ENCODE data around the gene ABCC10.
"Not testable (repeated sequence)": the region's sequence is repeated elsewhere in the genome, so short reads cannot be mapped to it uniquely, and the experiment has no call there.

ABCC10 gene

DNA sequence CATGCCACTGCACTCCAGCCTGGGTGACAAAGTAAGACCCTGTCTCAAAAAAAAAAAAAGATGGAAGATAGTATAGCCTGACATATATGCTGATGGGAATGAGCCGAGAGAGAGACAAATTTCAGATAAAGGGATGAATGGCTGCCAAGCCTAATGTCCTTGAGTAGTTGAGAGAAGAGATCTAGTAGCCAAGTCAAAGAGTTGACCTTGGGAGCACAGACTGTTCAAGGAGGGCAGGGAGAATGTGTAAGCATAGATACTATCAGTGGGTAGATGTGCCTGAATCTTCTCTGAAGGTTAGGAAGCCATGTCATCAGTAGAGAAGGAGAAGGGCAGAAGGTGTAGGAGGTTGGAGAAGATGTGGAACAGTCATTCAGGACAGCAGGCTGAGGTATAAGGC lies 20.0 kb upstream of the ABCC10 start:
- DNase-seq (ENCODE audit: low read depth in 3 of 3): no peak

DNA sequence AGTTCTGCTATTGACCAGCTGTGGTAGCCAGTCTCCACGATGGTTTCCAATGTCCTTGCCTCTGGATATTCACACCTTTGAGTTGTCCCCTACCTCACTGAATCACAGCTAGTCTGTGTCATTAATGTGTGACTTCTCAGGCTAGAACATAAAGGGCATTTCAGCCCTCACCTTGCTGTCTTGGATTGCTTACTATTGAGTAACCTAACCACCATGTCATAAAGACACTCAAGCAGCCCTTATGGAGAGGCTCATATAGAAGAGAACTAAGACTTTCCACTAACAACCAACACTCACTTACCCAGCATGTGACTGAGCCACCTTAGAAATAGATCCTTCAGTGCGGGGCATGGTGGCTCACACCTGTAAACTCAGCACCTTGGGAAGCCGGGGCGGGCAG lies 19.1 kb upstream of the ABCC10 start:
- no peak for DNase-seq (ENCODE audit: low read depth in 3 of 3)

DNA sequence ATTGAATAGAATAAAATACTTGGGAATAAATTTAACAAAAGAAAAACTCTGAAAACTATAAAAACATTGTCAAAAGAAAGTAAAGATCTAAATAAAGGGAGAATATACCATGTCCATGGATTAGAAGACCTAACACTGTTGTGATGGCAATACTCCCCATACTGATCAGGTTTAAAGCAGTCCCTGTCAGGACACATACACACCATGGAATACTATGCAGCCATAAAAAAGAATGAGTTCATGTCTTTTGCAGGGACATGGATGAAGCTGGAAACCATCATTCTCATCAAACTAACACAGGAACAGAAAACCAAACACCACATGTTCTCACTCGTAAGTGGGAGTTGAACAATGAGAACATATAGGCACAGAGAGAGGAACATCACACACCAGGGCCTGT lies 16.6 kb upstream of the ABCC10 start:
- not testable (repeated sequence) for DNase-seq (ENCODE audit: low read depth in 3 of 3)

DNA sequence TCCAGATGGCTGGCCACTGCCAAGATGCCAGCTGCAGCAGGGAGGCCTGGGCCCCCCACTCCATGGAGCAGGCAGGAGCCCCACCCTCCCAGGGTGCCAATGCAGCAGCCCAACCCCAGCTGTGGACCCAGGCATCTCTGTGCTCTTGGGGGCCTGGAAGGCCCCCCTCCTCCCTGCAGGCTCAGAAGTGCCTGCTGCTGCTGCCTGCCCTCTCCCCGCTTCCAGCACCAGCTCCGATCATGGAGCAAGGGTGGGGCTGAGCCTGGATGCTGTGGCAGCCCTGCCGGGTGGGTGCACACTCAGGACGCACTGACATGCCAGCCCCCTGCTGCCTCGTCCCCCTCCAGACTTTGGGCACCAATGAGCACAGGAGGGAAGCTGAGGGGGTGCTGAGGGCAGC lies 14.8 kb upstream of the ABCC10 start:
- no peak for DNase-seq (ENCODE audit: low read depth in 3 of 3)

DNA sequence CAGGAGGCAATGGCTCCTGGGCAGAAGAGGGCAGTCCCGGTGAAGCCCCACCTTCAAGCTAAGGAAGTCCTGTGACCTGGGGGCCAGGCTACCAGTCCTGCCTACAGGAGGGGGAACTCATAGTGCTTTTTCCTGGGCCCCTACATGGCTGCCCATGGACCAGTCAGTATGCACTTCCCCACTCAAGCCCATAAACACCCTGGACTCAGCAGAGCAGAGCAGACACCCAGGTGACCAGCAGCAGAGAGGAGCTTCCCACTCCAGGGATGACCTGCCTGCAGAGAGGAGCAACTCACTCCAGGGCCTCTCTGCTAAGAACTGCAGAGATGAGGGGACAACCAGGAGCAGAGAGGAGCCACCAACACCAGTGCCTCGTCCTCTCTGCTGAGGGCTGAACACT lies 14.3 kb upstream of the ABCC10 start:
- DNase-seq (ENCODE audit: low read depth in 3 of 3): no peak

DNA sequence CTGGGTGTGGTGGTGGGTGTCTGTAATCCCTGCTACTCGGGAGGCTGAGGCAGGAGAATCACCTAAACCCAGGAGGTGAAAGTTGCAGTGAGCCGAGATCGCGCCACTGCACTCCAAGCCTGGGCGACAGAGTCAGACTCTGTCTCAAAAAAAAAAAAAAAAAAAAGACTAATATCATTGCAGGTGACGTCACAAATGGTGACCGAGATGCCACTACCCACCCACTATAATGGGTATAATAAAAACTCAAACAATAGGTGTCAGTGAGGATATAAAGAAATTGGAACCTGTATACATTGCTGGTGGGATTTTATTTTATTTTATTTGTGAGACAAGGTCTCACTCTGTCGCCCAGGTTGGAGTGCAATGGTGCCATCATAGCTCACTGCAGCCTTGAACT lies 12.1 kb upstream of the ABCC10 start:
- DNase-seq (ENCODE audit: low read depth in 3 of 3): not testable (repeated sequence)

DNA sequence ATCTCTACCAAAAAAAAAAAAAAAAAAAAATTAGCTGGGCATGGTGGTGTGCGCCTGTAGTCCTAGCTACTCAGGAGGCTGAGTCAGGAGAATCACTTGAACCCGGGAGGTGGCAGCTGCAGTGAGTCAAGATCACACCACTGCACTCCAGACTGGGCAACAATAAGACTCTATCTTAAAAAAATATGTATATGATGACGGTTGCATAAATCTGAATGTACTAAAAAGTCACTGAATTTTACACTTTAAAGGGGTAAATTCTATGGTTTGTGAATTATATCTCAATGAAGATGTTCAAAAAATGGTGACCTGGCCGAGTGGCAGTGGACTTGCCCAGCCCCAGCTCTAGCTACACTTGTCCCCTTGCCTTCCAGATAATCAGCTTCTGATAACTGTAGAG lies 10.4 kb upstream of the ABCC10 start:
- DNase-seq (ENCODE audit: low read depth in 3 of 3): no peak

DNA sequence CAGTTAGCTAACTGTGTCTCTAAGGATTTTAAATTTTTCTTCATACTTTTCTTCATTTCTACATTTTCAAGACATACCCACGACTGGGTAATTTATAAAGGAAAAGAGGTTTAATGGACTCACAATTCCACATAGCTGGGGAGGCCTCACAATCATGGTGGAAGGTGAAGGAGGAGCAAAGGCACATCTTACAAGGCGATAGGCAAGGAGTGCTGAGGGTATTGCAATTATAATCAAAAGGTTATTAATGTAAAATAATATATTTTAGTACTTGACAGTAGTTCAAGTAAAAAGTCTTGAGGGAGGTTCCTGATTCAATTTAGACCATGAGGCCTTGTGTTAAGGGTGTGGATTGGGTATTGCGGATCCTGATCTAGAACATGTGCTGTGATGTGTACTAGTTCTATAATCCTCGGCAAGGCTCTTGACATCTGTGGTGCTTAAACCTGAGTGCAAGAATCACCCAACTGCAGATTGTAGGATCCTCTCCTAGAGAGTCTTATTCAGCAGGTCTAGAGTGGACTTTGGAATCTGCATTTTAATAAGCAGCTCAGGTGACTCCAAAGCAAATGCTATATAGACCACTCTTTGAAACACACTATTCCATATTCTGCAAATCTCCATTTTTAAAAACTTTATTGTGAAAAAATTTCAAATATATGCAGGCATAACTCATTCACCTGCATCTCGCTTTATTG lies 7.2 kb upstream of the ABCC10 start:
- DNase-seq (ENCODE audit: low read depth in 3 of 3): no peak

DNA sequence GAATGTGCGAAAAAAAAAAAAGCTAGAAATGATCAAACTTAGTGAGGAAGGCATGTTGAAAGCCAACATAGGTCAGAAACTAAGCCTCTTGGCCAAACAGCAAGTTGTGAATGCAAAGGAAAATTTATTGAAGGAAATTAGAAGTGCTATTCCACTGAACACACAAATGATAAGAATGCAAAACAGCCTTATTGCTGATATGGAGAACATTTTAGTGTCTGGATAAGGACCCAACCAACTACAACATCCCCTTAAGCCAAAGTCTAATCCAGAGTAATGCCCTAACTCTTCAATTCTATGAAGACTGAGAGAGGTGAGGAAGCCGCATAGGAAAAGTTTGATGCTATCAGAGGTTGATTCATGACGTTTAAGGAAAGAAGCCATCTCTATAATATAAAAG lies 5.5 kb upstream of the ABCC10 start:
- DNase-seq (ENCODE audit: low read depth in 3 of 3): no peak

DNA sequence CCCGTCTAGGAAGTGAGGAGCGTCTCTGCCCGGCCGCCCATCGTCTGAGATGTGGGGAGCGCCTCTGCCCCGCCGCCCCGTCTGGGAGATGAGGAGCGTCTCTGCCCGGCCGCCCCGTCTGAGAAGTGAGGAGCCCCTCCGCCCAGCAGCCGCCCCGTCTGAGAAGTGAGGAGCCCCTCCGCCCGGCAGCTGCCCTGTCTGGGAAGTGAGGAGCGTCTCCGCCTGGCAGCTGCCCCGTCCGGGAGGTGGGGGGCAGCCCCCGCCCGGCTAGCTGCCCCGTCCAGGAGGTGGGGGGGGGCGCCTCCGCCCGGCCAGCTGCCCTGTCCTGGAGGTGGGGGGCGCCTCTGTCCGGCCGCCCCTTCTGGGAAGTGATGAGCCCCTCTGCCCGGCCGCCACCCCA lies 2.3 kb upstream of the ABCC10 start:
- not testable (repeated sequence) for DNase-seq (ENCODE audit: low read depth in 3 of 3)

DNA sequence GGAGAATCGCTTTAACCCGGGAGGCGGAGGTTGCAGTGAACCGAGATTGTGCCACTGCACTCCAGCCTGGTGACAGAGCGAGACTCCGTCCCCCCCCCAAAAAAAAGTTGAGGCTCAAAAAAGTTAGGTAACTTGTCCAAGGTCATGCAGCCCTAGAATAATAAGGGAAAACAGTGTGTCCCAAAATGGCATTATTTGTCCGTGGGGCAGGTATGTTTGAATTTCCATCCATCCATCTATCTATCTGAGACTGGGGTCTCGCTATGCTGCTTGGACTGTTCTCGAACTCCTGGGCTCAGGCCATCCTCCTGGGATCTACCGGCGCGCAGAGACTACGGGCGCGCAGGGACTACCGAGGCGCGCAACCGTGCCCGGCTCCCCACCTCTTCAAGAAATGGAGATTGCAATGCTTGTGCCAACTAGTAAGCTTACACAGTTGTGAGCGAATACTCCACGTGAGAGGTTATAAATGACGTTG lies 374 bp upstream of the ABCC10 start:
- DNase-seq (ENCODE audit: low read depth in 3 of 3): no peak

DNA sequence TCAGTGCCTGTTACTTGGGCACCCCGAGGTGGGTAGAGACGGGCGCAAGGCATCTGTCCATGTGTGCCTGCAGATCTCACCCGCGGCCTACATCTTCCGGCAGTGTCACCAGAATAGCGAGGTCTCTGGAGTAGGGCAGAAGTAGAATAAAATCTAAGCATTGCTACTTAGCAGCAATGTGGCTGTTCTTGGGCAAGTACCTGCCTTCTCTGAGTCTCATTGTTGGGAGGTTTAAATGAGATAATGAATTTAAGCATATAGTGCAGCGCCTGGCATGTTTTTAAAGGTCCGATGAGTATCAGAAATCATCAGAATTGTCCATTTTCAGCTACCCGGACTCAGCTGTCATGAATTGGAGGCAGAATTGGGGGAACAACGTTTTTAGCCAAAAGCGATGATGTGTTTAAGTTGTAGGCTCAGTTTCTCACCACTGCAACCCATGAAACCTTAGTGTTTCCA lies 800 bp downstream of the ABCC10 start:
- DNase-seq (ENCODE audit: low read depth in 3 of 3): no peak

DNA sequence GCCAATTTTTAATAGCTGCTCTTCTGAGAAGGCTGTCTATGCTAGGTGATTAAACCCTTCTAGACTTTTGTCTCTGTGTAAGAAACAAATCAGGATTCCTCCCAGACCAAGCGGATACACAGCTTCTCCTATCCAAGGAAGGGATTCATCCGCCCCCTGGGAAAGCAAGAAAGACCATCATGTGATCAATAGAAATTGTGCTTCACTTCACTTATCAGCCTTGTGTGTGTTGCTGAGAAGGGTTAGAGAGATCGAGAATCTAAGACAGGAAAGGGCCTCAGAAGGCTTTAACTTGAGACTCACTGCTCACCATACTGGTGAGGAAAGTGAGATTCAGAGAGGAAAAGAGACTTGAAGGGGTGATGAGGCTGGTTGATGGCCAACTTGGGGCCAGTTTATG lies 1.5 kb downstream of the ABCC10 start:
- no peak for DNase-seq (ENCODE audit: low read depth in 3 of 3)

DNA sequence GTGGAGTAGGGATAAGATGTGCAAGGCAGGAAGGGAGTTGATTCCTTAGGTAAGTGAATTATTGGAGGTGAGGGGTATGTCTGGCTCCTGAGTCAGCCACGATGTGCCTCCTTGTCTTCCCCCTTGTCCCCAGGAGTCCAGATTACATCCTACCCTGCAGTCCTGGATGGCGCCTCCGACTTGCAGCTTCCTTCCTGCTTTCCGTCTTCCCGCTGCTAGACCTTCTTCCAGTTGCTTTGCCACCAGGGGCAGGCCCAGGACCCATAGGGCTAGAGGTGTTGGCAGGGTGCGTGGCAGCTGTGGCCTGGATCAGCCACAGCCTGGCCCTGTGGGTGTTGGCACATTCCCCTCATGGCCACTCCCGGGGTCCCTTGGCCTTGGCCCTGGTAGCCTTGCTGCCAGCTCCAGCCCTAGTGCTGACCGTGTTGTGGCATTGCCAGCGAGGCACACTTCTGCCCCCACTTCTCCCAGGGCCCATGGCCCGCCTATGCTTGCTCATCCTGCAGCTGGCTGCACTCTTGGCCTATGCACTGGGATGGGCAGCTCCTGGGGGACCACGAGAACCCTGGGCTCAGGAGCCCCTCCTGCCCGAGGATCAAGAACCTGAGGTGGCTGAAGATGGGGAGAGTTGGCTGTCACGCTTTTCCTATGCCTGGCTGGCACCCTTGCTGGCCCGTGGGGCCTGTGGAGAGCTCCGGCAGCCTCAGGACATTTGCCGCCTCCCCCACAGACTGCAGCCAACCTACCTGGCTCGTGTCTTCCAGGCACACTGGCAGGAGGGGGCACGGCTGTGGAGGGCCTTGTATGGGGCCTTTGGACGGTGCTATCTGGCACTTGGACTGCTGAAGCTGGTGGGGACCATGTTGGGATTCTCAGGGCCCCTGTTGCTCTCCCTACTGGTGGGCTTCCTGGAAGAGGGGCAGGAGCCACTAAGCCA lies 4.9 kb downstream of the ABCC10 start:
- no peak for DNase-seq (ENCODE audit: low read depth in 3 of 3)

DNA sequence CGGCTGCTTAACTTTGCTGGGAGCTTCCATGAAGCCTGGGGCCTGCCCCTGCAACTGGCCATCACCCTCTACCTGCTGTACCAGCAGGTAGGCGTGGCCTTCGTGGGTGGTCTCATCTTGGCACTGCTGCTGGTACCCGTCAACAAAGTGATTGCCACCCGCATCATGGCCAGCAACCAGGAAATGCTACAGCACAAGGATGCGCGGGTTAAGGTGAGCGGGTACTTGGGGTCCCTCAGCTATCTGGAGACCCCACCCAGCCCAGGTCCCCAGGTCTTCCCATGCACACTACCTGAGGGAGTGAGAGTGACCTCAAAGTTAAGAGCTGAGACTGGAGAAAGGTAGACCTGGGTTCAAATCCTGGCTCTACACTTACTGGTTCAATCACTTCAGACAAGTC lies 5.8 kb downstream of the ABCC10 start:
- no peak for DNase-seq (ENCODE audit: low read depth in 3 of 3)

DNA sequence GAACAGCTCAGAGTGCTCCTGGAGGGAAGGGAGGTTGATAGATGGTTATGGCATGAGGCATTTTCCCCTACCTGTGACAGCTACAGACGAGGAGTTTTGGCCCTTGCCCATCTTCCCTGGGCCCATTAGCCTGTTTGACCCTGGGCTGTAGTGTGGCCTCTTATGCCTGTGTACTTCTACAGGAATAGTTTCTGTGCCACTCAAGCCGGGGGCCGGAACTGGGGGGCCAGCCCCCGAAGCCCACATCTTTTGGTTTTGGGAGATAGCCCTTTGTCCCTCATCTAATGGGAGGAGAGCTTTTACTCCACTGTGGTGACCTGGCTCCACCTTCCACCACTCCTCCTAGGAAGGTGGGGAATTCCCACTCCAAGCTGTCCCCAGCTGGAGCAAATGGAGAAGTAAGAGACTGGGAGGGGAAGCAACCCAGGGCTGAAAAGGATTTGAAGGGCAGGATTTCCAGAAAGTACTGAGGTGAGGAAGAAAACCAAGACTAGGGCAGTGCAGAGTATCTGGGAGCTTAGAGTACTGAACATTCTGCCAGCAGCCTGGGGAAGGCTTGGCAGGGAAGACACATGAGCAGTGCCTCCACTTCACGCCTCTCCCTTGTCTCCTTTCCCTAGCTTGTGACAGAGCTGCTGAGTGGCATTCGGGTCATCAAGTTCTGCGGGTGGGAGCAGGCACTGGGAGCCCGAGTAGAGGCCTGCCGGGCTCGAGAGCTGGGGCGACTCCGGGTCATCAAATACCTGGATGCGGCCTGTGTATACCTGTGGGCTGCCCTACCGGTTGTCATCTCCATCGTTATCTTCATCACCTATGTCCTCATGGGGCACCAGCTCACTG lies 6.9 kb downstream of the ABCC10 start:
- DNase-seq (ENCODE audit: low read depth in 3 of 3): no peak

DNA sequence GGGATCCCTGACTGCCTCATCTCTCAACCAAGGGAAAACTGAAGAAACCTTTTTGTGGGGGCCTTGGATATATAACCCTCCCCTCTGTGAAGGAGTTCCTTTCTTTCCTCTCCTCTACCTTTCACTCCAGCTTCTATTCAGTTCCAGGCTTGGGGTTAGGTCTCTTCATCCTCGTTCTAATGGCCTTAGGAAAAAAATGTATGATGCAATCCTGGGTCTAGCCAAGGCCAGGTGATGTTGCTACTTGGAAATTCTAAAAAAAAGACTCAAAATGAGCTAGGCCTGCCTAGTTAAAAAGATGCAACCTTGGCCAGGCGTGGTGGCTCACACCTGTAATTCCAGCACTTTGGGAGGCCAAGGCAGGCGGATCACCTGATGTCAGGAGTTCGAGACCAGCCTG lies 7.6 kb downstream of the ABCC10 start:
- DNase-seq (ENCODE audit: low read depth in 3 of 3): no peak

DNA sequence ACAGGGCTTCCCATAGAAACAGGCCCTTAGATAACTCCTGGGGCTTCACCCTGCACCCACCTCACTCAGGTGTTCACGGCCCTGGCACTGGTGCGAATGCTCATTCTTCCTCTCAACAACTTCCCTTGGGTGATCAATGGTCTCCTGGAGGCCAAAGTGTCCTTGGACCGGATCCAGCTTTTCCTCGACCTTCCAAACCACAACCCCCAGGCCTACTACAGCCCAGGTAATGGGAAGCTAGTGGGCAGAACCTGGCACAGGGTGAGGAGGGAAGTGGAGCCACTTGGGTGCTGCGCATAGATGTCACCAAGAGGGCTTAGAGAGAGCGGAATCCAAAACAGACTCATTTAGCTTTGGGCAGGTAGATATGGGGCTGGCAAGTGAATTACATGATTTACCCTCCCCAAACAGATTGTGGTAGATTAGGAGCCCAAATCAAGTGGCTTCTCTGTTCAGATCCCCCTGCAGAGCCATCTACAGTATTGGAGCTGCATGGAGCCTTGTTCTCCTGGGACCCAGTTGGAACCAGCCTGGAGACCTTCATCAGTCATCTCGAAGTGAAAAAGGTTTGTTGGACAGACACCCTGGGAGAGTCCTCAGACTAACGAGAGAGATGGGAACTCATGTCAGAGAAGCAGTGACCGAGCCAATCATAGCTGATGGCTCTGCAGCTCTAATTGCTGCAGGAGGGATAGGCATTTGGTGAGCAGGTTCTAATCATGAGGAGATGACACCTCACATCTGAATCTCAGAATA lies 8.5 kb downstream of the ABCC10 start:
- no peak for DNase-seq (ENCODE audit: low read depth in 3 of 3)

DNA sequence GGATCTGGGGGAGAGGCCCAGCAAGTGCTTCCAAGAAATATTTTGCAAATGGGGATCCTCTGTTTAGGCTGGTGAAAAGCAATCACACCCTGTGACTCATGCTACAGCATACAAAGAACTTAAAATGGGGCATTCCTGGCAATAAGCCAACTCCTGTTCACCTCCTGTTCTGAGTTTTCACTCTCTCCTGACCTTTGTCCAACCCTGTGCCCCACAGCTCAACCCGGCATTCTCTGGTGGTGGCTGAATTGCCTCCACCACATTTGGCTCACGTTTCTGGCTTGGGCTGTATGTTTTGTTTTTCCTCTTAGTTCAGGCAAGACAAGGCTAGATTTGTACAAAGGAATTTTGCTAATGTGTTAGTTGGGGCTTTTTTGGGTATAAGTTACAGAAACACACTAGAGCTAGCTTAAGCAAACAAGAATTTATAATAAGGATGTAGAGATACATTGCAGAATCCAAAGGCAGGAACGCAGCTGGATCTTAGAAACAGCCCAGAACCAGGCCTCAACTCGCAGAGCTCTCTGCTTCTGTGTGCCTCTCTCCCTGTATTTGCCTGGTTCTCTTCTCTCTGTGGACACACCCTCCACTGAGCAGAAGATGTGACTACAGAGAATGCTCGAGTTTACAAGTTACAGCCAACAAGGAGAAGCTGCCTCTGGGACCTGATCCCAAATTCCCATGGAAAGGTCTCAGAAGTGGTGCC lies 9.4 kb downstream of the ABCC10 start:
- DNase-seq (ENCODE audit: low read depth in 3 of 3): no peak

DNA sequence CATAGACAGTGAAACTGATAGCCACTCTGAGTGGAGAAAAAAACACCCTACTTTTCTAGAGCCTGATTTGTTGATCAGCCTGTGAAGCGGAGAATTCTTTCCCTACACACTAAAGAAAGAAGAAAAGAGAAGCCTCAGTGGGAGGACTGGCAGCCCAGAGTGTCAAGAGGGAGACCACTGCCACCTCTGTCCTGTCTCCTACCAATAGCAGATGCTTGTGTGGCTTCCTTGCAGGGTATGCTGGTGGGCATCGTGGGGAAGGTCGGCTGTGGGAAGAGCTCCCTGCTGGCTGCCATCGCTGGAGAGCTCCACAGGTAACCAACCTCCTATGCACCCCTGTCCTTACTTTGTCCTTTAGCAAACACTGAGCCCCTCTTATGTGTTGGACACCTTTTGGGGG lies 10.4 kb downstream of the ABCC10 start:
- DNase-seq (ENCODE audit: low read depth in 3 of 3): no peak

DNA sequence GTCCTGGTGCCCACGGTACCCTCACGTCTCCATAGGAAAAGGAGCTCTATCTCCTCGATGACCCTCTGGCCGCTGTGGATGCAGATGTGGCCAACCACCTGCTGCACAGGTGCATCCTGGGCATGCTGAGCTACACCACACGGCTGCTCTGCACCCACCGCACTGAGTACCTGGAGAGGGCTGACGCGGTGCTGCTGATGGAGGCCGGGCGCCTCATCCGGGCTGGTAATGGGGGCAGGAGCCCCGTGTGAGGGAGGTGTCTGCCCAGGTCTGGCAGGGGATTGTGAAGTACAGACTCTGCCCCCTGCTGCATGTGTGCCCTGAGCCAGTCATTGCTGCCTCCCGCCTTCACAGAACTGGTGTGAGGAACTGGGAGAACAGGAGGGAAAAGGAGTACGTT lies 15.6 kb downstream of the ABCC10 start:
- DNase-seq (ENCODE audit: low read depth in 3 of 3): no peak
